Measurements from ENCODE around the gene PJVK.

Gene PJVK

GRCh38 chr2:178450774-178451525 lies at the start of gene PJVK, which contains the start of gene PRKRA:
PJVK (plus strand) TSS chr2:178451378; CDS start chr2:178453410, 2,032 bp downstream.
PRKRA (minus strand) TSS chr2:178451175; CDS start chr2:178451030, 145 bp downstream.
- peak; percentile 97 to 99 for DNase-seq
- H3K9me3 ChIP-seq = no peaks in the 10 kb centered on the region
- peak in 1 of 2 experiments; percentile 5 for TF ChIP-seq CTCF (IDR thresholded peaks at IDR 0.05)
- no peaks in the 10 kb centered on the region for H3K27me3 ChIP-seq
- peaks cover 0 to 37% (median 24%) of the 10 kb centered on the region in 4 donors for H3K4me1 ChIP-seq
- peak within 1 kb of the TSS; percentile 96 to 97 for H3K27ac ChIP-seq
- peaks cover 6 to 14% (median 6%) of the 10 kb centered on the region in 3 donors for H3K36me3 ChIP-seq
- peak within 1 kb of the TSS; percentile 84 to 94 for H3K4me3 ChIP-seq
- intact Hi-C loops (cut with DNase I; ENCODE audit: low total_unique reads) = loop anchor here (2.0 kb wide), 1 partner anchor 30 kb away; the partner anchor contains the start of gene PLEKHA3

- TF ChIP-seq CTCF (IDR thresholded peaks at IDR 0.05) = no peak
- no peak for DNase-seq
- intact Hi-C loops (cut with DNase I; ENCODE audit: low total_unique reads) = no loop called here
- Histone ChIP-seq H3K9me3 (no peaks in the 10 kb centered on the region), H3K27ac (no peak overlapping the region), H3K4me3 (no peak overlapping the region), H3K36me3 (no peaks in the 10 kb centered on the region), H3K27me3 (no peaks in the 10 kb centered on the region), H3K4me1 (peaks cover 0 to 3% (median 0%) of the 10 kb centered on the region in 4 donors)
These were observed 49.2 kb upstream of the PJVK start for GRCh38 chr2:178401994-178402437.

- no peaks in the 10 kb centered on the region for H3K27me3 ChIP-seq
- peaks cover 0 to 3% (median 0%) of the 10 kb centered on the region in 4 donors for H3K4me1 ChIP-seq
- H3K36me3 ChIP-seq = no peaks in the 10 kb centered on the region
- no peak overlapping the region for H3K4me3 ChIP-seq
- no peaks in the 10 kb centered on the region for H3K9me3 ChIP-seq
- intact Hi-C loops (cut with DNase I; ENCODE audit: low total_unique reads) = no loop called here
- no peak for DNase-seq
- no peak overlapping the region for H3K27ac ChIP-seq
- TF ChIP-seq CTCF (IDR thresholded peaks at IDR 0.05) = no peak
These were observed 47.4 kb upstream of the PJVK start for GRCh38 chr2:178403671-178404306.

GRCh38 chr2:178404368-178404767 lies 46.8 kb upstream of the PJVK start:
- Histone ChIP-seq H3K4me1 (peaks cover 0 to 3% (median 0%) of the 10 kb centered on the region in 4 donors), H3K36me3 (no peaks in the 10 kb centered on the region), H3K4me3 (no peak overlapping the region), H3K27me3 (no peaks in the 10 kb centered on the region), H3K27ac (no peak overlapping the region), H3K9me3 (no peaks in the 10 kb centered on the region)
- TF ChIP-seq CTCF (IDR thresholded peaks at IDR 0.05) = no peak
- no peak for DNase-seq
- intact Hi-C loops (cut with DNase I; ENCODE audit: low total_unique reads) = no loop called here

- Histone ChIP-seq H3K4me1 (peaks cover 0 to 4% (median under 1%) of the 10 kb centered on the region in 4 donors), H3K27ac (no peak overlapping the region), H3K4me3 (no peak overlapping the region), H3K9me3 (no peaks in the 10 kb centered on the region), H3K36me3 (no peaks in the 10 kb centered on the region), H3K27me3 (no peaks in the 10 kb centered on the region)
- no peak for TF ChIP-seq CTCF (IDR thresholded peaks at IDR 0.05)
- no peak for DNase-seq
- intact Hi-C loops (cut with DNase I; ENCODE audit: low total_unique reads) = no loop called here
These were observed 41.9 kb upstream of the PJVK start for GRCh38 chr2:178409261-178409660.
